ENCODE data around the gene POLR3A. TPM values are rescaled to one million over a fixed set of nuclear protein-coding genes. Genes with fewer than 3 reads are reported as not detected.

The POLR3A gene
- total and polyA plus RNA-seq, 2 of the 13 experiments (the other 11 are each of a cell fraction or from before 2014, with no cell fraction given), result 13.6 to 19.2 TPM

GRCh38 chr10:78028438-78029268 lies 662 bp downstream of the POLR3A start (continued):
- TF ChIP-seq ZNF800 (CRISPR knock-in tag; IDR thresholded peaks at IDR 0.05) (no peak), KDM4B (CRISPR knock-in tag; IDR thresholded peaks at IDR 0.05) (no peak), EZH2 (conservative IDR thresholded peaks at IDR 0.05; ENCODE audit: low read depth, low read length) (no peak), ZNF235 (CRISPR knock-in tag; IDR thresholded peaks at IDR 0.05; ENCODE audit: borderline replicate concordance) (0 out of 2 replicates have a peak, but pooled peaks have one; percentile 50), IRX3 (CRISPR knock-in tag; IDR thresholded peaks at IDR 0.05; ENCODE audit: borderline replicate concordance, low read depth) (no peak), TCF12 (IDR thresholded peaks at IDR 0.05) (no peak), TCF12 (CRISPR knock-in tag; IDR thresholded peaks at IDR 0.05) (peak; percentile 67; the same call in 1 of the 2 replicates), FOSL2 (CRISPR knock-in tag; IDR thresholded peaks at IDR 0.05) (no peak), ZNF513 (CRISPR knock-in tag; conservative IDR thresholded peaks at IDR 0.05) (no peak), CBX5 (CRISPR knock-in tag; IDR thresholded peaks at IDR 0.05; ENCODE audit: borderline replicate concordance) (no peak), ZNF3 (CRISPR knock-in tag; IDR thresholded peaks at IDR 0.05) (0 out of 2 replicates have a peak, but pooled peaks have one; percentile 51), ZNF572 (CRISPR knock-in tag; IDR thresholded peaks at IDR 0.05) (no peak), NR0B2 (CRISPR knock-in tag; IDR thresholded peaks at IDR 0.05) (0 out of 2 replicates have a peak, but pooled peaks have one; percentile 34), GMEB2 (CRISPR knock-in tag; IDR thresholded peaks at IDR 0.05; ENCODE audit: low read depth) (no peak), ZNF276 (CRISPR knock-in tag; IDR thresholded peaks at IDR 0.05; ENCODE audit: low read depth) (0 out of 2 replicates have a peak, but pooled peaks have one; percentile 49), ZSCAN30 (CRISPR knock-in tag; IDR thresholded peaks at IDR 0.05) (0 out of 2 replicates have a peak, but pooled peaks have one; percentile 61), ZNF44 (CRISPR knock-in tag; IDR thresholded peaks at IDR 0.05) (no peak), TFE3 (CRISPR knock-in tag; IDR thresholded peaks at IDR 0.05) (no peak), PHB2 (IDR thresholded peaks at IDR 0.05; ENCODE audit: partially characterized antibody) (no peak), ZNF510 (CRISPR knock-in tag; IDR thresholded peaks at IDR 0.05; ENCODE audit: low read depth) (peak; percentile 66; the same call in 1 of the 2 replicates)
